ENCODE measurements around the gene HPSE2.

- TF ChIP-seq CTCF (IDR thresholded peaks at IDR 0.05 in 4 of 5, conservative IDR thresholded peaks at IDR 0.05 in 1 of 5) (no peak), POLR2A (IDR thresholded peaks at IDR 0.05) (no peak)
Observed at GRCh38 chr10:98577578-98577977, 658.1 kb downstream of the HPSE2 start.

Measured in gastrocnemius medialis (tissue), 4 donors.